ENCODE results near the gene ELANE.
"Not testable (repeated sequence)": the region's sequence is repeated elsewhere in the genome, so short reads cannot be mapped to it uniquely, and the experiment has no call there.

The ELANE gene

DNA sequence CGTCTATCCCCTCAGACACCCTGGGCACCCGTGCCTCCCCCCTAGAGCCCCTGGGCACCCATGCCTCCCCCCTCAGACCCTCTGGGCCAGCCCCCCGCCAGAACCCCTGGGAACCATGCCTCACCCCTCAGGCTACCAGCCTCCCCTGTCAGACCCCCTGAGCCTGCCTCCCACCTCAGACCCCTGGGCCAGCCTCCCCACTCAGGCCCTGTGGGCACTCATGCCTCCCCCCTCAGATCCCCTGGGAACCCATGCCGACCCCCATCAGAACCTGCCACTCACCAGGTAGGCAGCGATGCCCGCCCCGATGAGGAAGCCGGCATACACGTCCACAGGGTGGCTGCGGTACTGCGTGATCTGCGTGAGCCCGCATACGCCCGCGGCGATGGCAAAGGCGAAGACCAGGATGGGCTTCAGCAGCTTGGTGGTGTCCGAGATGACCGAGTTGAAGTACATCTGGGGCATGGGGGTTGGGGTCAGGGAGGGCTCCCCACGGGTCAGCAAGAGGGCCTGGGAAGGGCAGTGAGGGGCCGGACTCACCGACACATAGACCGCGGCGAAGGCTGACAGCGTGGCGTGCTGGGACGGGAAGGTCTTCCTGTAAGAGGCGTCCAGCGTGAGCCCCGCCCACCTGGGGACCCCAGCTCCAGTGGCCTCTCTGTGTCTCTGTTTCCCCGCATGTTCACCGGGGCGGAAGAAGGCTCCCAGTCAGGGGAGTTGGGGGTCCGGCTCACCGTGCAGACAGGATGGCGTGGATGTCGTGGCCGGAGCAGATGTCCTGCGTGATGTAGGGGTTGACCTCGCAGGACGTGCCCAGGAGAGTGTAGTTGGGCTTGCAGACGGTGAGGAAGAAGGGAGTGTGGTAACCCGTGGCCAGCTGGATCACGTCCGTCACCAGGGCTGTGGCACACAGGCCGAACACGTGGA is 37.7 kb upstream of the ELANE start:
- no peak for DNase-seq

DNA sequence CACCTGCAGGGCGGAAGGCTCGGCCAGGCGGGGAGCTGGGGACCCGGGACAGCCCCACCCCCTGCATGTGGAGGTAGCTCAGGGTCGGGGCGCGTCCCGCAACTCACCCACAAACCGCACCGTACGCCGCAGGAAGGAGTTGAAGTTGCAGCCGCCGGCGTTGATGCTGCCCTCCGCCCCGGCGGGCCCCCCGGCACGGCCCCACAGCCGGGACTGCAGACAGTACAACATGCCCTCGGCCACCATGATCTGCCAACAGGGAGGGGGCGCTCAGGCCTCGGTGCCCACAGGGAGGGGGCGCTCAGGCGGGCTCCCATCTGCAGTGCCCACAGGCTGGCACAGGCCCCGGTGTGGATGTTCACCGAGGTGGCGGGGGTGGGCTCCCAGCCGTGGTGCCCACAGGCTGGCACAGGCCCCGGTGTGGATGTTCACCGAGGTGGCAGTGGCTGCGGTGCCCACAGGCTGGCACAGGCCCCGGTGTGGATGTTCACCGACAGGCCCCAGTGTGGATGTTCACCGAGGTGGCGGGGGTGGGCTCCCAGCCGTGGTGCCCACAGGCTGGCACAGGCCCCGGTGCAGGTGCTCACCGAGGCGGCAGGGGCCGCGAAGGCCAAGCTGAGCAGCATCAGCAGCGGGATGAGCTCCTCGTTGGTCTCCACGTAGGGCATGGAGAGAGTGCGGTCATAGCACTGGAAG is 36.9 kb upstream of the ELANE start:
- no peak for DNase-seq

DNA sequence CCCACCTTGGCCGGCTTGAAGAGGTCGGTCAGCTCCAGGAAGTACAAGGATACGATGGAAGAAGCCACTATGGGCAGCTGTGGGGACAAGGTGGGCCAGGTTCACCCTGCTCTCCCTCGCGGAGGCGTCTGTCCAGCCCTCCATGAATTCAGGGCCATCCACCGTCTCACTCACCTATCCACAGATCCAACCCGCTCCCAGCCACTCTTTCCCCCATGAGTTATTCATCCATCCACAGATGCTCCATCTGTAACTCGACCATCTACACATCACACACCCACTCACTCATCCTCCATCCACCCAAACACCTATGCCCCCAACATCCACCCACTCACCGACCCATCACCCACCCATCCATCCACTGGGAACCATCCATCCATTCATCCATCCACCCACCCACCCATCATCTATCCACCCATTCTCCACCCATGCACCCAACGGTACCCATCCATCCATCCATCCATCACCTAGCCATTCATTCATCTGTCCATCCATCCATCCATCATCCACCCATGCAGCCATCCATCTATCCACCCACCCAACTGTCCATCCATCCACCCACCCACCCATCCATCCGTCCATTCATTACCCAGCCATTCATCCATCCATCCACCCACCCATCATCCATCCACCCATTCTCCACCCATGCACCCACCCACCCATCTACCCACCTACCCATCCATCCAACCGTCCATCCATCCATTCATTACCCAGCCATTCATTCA is 36.2 kb upstream of the ELANE start:
- no peak for DNase-seq

DNA sequence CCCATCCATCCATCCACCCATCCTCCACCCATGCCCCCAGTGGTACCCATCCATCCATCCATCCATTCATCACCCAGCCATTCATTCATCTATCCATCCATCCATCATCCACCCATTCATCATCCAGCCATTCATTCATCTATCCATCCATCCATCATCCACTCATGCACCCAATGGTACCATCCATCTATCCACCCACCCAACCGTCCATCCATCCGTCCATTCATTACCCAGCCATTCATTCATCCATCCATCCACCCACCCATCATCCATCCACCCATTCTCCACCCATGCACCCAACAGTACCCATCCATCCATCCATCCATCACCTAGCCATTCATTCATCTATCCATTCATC is 35.6 kb upstream of the ELANE start:
- DNase-seq: no peak

DNA sequence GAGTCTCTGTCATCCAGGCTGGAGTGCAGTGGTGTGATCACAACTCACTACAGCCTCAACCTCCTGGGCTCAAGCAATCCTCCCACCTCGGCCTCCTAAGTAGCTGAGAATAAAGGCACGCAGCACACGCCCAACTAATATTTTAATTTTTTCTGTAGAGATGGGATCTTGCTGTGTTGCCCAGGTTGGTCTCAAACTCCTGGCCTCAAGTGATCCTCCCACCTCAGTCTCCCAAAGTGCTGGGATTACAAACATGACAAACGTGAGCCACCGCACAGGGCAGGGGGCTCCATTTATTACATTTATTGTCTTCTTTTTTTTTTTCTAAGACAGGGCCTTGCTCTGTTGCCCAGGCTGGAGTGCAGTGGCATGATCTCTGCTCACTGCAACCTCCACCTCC is 31.9 kb upstream of the ELANE start:
- not testable (repeated sequence) for DNase-seq

DNA sequence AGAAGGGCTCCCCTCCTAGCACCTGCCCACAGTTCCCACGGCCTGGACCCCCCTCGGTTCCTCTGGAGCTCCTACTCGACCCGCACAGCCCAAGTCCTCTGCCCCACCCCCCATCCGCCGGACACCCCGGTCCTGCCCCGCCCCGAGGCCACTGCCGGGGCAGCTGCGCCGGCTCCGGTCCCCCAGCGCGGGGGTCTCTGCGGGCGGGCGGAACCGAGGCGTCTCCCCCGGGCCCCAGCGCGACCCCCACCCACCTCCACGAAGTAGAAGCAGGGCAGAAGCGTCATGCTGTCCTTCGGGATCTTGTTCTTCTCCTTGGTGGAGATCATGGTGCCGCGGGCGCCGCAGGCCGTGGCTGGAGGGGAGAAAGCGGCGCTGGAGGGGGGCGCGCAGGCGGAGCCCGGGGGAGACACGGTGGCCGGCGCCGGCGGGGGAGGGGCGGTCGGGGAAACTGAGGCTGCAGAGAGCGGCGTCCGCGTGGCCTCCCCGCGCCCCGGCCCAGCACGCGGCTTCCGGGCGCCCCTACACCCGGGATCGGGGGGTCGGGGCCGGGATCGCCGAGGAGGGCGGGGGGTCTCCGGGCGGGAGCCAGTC is 30.8 kb upstream of the ELANE start:
- DNase-seq: no peak

DNA sequence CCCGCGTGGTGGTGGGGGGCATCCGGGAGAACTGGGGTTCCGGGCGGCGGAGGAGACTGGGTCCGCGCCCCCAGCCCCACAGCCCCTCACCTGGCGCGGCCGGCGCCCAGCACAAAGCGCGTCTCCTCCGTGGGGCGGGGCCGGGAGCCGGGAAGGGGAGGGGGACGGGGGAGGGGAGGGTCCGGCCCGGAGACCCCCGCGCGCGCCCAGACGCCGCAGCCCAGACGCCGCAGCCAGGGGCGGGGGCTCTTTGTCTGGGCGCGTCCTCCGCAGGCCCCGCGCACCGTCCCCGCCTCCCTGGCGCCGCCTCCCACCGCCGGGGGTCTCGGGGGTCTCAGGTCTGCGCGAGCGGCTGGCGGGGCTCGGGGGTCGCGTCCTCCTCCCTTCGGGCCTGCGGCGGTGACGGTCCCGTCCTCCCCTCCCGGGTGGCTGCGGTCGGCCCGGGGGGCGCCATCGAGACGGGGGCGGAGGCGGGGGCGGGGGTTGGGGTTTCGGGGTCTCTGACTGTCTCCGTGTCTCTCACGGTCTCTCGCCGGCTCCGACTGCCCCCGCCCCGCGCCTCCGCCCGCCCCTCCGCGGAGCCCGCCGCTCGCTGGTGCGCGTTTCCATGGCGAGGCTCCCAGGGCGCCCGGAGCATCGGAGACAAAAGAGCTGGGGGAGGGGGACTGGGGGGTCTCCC is 30.1 kb upstream of the ELANE start, which contains the start of gene PLPPR3:
TSS of gene PLPPR3 (minus strand) at position 131 of the 679 bp plus-strand sequence. CDS start 396 bp downstream, outside the sequence.
- DNase-seq: no peak

DNA sequence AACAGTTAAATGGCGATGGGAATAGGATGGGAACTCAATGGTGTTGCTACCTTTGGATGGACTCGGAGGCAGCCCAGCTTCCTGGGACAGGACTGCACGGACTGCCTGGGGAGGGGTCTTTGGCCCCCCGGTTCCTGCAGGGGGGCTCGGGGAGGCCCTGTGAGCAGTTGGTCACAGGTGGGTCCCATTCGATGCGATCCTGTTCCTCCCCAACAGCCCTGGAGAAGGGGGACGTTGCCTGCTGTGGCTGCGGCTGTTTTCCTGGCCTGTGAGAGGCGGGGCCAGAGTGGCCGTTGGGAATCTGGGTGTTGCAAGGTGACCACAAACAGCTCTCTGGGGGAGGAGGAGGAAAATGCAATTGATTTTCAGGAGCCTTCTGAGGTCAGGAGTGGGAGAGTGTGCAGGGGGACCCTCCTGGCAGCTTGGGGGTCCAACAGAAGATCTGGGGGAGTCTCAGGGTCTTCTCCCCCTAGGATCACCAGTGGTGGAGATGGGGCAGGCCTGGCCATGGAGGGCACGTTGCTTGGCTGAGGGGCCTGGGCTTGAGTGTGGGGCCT is 28.5 kb upstream of the ELANE start:
- no peak for DNase-seq

DNA sequence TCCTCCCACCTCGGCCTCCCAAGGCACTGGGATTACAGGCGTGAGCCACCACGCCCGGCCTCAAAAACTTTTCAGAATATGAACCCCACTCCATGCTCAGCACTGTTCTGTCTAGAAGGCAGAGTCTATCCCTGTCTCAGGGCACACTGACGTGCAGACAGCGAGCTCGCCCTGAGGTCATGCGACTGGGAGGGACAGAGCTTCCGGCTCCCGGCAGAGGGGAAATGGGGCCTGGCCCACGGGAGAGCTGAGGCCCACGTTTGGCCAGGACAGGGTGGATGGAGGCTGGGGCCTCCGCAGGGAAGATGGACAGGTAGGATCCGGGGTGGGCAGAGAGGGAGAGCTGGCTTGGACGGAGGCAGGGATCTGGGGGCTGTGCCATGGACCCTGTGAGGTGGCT is 27.2 kb upstream of the ELANE start:
- no peak for DNase-seq

DNA sequence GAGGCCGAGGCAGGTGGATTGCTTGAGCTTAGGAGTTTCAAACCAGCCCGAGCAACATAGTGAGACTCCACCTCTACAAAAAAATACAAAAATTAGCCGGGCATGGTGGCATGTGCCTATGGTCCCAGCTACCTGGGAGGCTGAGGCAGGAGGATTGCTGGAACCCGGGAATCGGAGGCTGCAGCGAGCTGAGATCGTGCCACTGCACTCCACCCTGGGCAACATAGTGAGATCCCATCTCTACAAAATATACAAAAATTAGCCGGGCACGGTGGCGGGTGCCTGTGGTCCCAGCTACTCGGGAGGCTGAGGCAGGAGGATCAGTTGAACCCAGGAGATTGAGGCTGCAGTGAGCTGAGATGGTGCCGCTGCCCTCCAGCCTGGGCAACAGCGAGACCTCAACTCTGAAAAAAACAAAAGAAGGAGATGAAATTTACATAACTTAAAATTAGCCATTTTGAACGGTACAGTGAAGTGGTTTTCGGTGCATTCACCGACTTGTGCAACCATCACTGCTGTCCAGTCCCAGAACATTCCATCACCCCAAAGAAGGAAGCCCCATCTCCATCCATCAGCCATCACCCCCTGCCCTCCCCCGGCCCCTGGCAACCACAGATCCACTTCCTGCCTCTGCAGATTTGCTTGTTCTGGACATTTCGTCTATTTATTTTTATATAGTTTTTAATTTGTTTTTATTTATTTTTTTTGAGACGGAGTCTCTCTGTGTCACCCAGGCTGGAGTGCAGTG is 26.0 kb upstream of the ELANE start:
- no peak for DNase-seq

DNA sequence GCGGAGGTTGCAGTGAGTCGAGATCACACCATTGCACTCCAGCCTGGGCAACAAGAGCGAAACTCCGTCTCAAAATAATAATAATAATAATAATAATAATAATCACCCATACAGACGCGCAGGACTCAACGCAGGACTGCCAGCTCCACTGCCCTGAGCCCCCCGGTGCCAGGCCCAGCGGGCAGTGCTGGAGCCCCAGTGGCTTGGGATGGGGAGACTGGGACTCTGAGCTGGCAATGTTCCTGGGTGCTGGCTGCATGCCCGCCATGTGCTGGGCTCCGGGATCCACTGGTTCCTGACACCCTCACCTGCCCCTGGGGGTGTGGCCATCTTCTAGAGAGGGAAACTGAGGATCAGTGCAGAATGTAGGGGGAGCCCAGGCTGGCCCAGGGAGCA is 24.8 kb upstream of the ELANE start:
- DNase-seq: no peak

DNA sequence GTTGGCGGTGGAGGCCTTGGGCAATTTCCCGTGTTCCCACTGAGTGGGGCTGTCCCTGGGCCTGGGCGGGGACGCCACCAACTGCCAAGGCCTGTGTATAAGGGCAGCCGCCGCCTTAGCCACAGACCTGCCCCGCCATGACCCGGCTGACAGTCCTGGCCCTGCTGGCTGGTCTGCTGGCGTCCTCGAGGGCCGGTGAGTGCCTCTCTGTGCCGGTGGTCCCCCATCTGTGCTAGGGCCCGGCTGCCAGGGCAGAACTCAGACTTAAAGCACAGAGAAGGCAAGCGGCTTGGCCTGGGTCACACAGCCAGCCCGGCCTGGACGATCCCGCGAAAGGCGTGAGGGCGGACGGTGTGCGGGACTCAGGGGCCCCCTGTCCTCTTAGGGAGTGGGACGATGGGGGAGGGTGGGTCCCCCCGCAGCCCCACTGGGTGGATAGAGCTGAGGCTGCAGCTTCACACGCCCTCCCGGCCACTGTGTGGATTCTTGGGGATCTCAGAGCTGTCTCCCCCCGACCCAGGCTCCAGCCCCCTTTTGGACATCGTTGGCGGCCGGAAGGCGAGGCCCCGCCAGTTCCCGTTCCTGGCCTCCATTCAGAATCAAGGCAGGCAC is 24.3 kb upstream of the ELANE start, which contains the start of gene AZU1:
TSS of gene AZU1 (plus strand) at position 128 of the 612 bp plus-strand sequence. CDS start at position 138, 10 bp downstream.
- DNase-seq: no peak

DNA sequence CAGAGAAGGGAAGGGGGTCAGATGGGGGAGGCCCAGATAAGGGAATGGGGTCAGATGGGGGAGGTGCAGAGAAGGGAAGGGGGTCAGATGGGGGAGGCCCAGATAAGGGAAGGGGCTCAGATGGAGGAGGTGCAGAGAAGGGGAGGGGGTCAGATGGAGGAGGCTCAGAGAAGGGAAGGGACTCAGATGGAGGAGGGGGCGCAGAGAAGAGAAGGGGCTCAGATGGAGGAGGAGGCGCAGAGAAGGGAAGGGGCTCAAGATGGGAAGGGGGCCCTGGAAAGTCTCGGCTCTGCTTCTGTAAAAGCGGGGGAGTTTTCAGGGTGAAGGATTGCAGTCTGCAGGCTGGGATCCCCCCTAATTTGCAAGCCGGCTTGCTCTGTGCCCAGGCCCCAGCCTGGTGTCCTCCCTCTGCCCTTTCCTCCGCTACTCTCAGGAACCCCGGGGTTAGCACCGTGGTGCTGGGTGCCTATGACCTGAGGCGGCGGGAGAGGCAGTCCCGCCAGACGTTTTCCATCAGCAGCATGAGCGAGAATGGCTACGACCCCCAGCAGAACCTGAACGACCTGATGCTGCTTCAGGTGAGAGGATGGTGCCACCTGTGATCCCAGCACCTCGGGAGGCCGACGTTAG is 22.9 kb upstream of the ELANE start:
- no peak for DNase-seq

DNA sequence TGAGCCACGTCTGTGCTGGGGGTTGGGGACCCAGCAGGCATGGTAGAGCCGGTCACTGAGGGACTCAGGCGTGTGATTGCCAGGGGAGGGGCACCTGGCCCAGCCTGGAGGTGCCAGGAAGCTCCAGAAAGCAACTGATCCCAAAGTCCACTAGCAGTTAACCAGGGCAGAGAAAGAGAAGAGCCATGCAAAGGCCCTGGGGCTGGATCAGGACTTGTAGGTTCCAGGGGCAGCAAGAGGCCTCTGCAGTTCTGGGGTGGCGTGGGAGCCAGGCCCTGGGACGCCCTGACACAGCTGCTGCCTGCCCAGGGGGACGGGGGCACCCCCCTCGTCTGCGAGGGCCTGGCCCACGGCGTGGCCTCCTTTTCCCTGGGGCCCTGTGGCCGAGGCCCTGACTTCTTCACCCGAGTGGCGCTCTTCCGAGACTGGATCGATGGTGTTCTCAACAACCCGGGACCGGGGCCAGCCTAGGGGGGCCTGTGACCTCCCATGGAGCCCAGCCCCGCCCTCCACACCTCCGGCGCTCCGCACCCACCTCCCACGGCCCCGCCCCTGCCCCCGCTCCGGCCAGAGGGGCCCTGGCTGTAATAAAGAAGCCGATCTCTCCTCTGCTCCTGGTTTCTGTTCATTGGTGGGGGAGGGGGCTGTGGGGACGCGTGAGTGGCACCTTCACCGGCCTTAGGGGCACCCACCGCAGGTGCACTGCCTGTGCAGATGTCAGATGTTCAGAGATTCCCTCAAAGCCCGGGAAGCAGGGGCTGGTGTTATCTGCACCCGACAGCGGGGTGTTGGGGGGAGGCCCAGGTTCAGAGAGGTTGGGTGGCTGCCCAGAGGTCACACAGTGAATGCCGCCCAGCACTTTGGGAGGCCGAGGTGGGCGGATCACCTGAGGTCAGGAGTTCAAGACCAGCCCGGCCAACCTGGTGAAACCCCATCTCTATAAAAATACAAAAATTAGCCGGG is 20.4 kb upstream of the ELANE start:
- no peak for DNase-seq

DNA sequence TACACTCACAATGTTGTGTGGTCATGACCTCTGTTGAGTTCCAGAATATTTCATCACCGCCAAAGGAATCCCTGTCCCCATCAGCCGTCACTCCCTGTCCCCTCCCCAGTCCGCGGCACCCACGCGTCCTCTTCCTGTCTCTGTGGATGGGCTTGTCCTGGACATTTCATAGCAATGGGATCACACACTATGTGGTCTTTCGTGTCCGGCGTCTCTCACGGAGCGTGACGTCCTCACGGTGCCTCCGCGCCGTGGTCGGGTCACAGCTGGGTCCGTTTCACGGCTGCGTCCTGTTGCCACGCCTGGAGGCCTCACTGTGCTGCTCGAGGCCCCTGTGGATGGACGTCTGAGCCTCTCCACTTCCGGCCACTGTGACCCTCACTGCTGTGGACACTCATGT is 17.9 kb upstream of the ELANE start:
- no peak for DNase-seq

DNA sequence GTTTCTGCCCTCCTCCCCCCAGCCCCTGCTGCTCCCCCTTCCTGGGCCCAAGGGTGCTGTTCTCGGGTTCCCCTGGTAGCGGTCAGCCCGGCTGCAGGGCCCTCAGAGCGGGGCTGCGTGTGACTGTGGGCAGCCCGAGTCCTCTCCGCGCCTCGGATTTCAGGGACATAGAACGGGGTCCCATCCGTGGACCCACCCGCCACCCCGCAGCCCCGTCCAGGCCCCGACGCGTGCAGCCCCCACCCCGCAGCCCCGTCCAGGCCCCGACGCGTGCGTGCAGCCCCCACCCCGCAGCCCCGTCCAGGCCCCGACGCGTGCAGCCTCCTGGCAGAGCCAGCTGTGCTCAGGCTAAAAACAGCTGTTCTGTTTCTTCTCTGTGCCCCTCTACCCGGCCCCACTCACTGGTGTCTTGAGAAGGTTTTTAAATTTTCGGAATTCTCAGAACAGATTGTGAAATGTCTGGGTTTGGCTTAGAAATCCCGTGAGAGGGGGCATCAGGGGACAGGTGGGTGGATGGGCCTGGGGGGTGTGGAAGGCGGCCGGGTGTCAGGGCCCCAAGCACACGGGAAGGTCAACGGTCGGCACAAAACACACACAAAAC is 16.8 kb upstream of the ELANE start:
- peak; percentile 62 for DNase-seq

DNA sequence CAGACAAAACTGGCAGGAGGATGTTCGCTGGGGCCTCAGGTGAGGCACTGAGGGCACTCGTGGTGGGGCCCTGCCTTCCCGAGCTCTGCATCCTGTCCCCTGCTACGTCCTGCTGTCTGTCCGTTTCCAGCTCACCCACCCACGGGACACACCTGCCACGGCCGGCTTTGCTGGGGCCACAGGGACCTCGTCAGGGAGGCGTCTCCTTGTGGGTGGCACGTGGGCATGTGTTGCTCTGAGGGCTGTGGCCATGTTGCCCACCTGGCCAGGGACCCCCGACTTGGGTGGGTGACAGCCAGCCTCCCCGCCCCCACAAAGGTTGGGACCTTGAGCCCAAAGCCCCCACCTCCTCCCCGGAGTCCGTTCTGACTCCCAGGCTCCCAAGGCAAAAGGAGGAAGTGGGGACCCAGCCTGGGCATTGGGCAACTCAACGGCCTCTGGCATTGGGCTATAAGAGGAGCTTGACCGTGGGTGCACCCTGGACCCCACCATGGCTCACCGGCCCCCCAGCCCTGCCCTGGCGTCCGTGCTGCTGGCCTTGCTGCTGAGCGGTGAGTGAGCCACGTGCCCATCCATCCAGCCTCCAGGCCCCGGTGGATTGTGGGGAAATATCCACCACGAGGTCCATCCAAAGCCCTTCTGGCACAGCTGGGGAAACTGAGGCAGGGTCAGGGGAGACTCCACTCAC is 11.4 kb upstream of the ELANE start, which contains the start of gene PRTN3:
TSS of gene PRTN3 (plus strand) at position 481 of the 688 bp plus-strand sequence. CDS start at position 491, 10 bp downstream.
- DNase-seq: no peak

DNA sequence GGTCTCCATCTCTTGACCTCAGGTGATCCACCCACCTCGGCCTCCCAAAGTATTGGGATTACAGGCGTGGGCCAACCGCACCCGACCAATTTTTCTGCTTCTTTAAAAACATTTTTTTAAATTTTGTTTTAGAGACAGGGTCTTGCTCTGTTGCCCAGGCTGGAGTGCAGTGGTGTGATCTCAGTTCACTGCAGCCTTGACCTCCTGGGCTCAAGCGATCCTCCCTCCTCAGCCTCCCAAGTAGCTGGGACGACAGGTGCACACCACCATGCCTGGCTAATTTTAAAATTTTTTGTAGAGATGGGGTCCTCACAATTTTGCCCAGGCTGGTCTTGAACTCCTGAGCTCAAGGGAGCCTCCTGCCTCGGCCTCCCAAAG is 9.3 kb upstream of the ELANE start:
- DNase-seq: not testable (repeated sequence)
